Hematopoietic multipotent progenitor cell treated with erythropoietin and hydrocortisone succinate and interleukin-3 and kit ligand, for 17 days (in vitro differentiated cells): Measurements from ENCODE around the gene GNLY.

Experiments
- DNase-seq: peaks from one replicate; pipeline ENCODE4 v3.0.0-alpha.2; 2015; ENCODE audit warnings: low spot score

Gene GNLY

GRCh38 chr2:85684806-85685205 lies 9.4 kb upstream of the GNLY start:
- DNase-seq: no peak

GRCh38 chr2:85690932-85691331 lies 3.2 kb upstream of the GNLY start:
- DNase-seq: no peak

GRCh38 chr2:85692039-85692645 lies 2.0 kb upstream of the GNLY start:
- no peak for DNase-seq

GRCh38 chr2:85695121-85695520 lies 963 bp downstream of the GNLY start:
- no peak for DNase-seq

GRCh38 chr2:85695691-85696668 lies 1.8 kb downstream of the GNLY start:
- no peak for DNase-seq

- no peak for DNase-seq
Observed at GRCh38 chr2:85697096-85697495, 2.9 kb downstream of the GNLY start.

- no peak for DNase-seq
Observed at GRCh38 chr2:85697716-85698115, 3.6 kb downstream of the GNLY start.

GRCh38 chr2:85698184-85698879 lies 4.2 kb downstream of the GNLY start:
- DNase-seq: no peak

GRCh38 chr2:85698880-85699254 lies 4.7 kb downstream of the GNLY start:
- DNase-seq: no peak

GRCh38 chr2:85699325-85699724 lies 5.2 kb downstream of the GNLY start:
- DNase-seq: no peak

- DNase-seq: no peak
Observed at GRCh38 chr2:85702172-85702571, 8.0 kb downstream of the GNLY start.

GRCh38 chr2:85702800-85703199 lies 8.6 kb downstream of the GNLY start:
- DNase-seq: no peak

- no peak for DNase-seq
Observed at GRCh38 chr2:85703329-85703728, 9.2 kb downstream of the GNLY start.

GRCh38 chr2:85704038-85704437 lies 9.9 kb downstream of the GNLY start:
- no peak for DNase-seq

GRCh38 chr2:85704800-85705679 lies 10.9 kb downstream of the GNLY start:
- no peak for DNase-seq

- DNase-seq: no peak
Observed at GRCh38 chr2:85705680-85706039, 11.5 kb downstream of the GNLY start.

- no peak for DNase-seq
Observed at GRCh38 chr2:85706063-85706462, 11.9 kb downstream of the GNLY start.

- DNase-seq: no peak
Observed at GRCh38 chr2:85706599-85707296, 12.6 kb downstream of the GNLY start.

- peak; percentile 78 for DNase-seq
Observed at GRCh38 chr2:85707304-85707703, 13.1 kb downstream of the GNLY start.

- DNase-seq: no peak
Observed at GRCh38 chr2:85708641-85709040, 14.5 kb downstream of the GNLY start.

- no peak for DNase-seq
Observed at GRCh38 chr2:85709401-85709811, 15.2 kb downstream of the GNLY start.
